TTC549 (cell line): ENCODE results near the gene PLD2.

Source experiments
- FAIRE-seq: peaks from 2 replicates; lab custom pipeline; 2012; peaks lifted over from hg19 to GRCh38; lab: Jason Lieb, UNC

Gene PLD2, protein sequence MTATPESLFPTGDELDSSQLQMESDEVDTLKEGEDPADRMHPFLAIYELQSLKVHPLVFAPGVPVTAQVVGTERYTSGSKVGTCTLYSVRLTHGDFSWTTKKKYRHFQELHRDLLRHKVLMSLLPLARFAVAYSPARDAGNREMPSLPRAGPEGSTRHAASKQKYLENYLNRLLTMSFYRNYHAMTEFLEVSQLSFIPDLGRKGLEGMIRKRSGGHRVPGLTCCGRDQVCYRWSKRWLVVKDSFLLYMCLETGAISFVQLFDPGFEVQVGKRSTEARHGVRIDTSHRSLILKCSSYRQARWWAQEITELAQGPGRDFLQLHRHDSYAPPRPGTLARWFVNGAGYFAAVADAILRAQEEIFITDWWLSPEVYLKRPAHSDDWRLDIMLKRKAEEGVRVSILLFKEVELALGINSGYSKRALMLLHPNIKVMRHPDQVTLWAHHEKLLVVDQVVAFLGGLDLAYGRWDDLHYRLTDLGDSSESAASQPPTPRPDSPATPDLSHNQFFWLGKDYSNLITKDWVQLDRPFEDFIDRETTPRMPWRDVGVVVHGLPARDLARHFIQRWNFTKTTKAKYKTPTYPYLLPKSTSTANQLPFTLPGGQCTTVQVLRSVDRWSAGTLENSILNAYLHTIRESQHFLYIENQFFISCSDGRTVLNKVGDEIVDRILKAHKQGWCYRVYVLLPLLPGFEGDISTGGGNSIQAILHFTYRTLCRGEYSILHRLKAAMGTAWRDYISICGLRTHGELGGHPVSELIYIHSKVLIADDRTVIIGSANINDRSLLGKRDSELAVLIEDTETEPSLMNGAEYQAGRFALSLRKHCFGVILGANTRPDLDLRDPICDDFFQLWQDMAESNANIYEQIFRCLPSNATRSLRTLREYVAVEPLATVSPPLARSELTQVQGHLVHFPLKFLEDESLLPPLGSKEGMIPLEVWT

DNA sequence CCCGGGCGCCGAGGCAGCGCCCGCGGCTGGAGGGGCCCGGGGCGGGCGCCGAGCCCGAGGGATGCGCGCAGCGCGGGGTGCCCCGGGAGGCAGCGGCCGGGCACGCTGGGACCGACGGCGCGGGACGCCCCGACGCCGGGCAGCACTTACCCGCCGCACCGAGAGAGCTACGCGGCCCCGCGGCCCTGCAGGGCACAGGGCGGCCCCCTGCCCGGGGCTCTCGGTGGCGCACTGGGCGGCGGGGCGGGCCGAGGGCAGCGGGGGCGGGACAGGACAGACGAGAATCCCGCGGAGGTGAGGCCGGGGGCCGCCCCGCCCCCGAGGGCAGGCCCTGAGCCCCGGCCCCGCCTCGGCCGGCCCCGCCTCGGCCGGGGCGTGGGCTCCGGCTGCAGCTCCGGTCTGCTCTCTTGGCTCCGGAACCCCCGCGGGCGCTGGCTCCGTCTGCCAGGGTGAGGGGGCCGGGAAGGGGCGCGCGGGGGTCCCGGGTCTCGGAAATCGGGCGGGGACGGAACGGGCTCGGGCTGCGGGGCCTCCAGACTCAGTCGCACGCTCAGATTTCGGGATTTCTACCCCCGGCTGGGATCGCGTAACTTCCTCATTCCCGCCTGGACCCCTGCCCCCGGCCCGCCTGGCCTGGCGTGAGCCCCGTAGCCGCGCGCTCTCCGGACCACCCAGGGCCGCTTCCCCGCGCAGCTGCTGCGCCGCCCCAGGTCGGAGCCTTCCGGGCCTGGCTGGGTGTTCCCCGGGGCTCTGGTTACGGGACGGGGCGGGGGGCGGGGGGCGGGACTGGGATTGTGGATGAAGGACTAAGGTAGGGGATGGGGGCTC, at the start of gene PLD2:
PLD2 (plus strand) TSS at position 376 of the 828 bp plus-strand sequence. CDS start 621 bp downstream, outside the sequence.
- no peak for FAIRE-seq

GRCh38 chr17:4759776-4760236, 47.1 kb upstream of the PLD2 start:
- no peak for FAIRE-seq

GRCh38 chr17:4764595-4764994, 42.4 kb upstream of the PLD2 start:
- no peak for FAIRE-seq

- FAIRE-seq: no peak
Measured at GRCh38 chr17:4766201-4766600, 40.8 kb upstream of the PLD2 start.

- FAIRE-seq: no peak
Measured at GRCh38 chr17:4766723-4767122, 40.2 kb upstream of the PLD2 start.

GRCh38 chr17:4768298-4768697, 38.7 kb upstream of the PLD2 start:
- no peak for FAIRE-seq

- no peak for FAIRE-seq
Measured at GRCh38 chr17:4769628-4770027, 37.3 kb upstream of the PLD2 start.

GRCh38 chr17:4771519-4772234, 35.3 kb upstream of the PLD2 start, which contains the start of gene TM4SF5:
TM4SF5 (plus strand) TSS chr17:4771886; CDS start chr17:4771923, 37 bp downstream.
- no peak for FAIRE-seq

GRCh38 chr17:4772235-4772613, 34.7 kb upstream of the PLD2 start:
- FAIRE-seq: no peak

DNA sequence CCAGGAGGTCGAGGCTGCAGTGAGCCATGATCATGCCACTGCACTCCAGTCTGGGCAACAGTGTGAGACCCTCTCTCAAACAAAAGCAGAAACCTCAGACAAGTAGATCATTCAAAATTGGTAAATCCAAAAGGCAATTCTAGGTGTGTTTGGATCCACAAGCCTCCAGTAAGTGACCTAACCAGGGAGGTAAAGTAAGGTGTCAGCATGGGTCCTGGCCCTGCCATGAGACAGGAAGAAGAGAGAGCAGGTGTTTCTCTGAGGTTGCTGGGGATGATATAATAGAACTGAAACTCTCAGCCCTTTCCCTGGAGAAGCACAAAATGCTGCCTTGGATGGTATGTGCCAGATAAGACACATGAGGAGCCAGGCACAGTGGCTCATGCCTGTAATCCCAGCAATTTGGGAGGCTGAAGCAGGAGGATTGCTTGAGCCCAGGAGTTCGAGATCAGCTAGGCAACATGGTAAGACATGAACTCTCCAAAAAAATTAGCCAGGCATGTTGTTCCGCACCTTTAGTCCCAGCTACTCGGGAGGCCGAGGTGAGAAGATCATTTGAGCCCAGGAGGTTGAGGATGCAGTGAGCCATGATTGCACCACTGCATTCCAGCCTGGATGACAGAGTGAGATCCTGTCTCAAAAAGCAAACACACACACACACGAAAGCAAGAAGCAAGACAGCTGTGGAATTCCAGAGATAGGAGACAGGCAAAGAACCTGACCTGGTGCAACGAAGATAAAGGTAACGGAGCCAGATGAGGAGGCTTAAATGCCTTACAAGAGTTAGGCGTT, 28.8 kb upstream of the PLD2 start:
- no peak for FAIRE-seq

DNA sequence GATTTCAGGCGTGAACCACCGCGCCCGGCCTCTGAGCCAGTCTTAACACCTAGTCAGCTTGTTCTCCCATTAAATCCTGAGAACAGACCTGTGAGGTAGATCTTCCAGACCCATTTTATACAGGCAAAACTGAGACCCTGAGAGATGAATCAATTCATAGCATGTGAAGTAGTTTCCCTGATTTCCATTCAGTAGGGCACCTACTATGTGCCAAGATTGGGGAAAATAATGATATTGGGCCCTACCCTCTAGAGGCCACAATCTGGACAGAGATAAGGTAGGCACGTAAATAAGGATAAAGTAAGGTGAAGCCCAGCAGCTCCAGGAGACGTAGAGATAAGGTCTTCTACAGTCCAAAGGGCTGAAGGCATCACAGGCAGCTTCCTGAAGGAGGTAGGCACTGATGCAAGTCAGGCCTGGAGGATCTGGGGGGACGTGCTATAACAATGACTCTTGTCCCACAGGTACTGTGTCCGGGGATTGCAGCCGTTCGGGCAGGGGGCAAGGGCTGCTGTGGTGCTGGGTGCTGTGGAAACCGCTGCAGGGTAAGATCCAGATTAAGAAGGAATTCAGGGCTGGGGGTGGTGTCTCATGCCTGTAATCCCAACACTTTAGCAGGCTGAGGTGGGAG, 26.5 kb upstream of the PLD2 start:
- FAIRE-seq: no peak

DNA sequence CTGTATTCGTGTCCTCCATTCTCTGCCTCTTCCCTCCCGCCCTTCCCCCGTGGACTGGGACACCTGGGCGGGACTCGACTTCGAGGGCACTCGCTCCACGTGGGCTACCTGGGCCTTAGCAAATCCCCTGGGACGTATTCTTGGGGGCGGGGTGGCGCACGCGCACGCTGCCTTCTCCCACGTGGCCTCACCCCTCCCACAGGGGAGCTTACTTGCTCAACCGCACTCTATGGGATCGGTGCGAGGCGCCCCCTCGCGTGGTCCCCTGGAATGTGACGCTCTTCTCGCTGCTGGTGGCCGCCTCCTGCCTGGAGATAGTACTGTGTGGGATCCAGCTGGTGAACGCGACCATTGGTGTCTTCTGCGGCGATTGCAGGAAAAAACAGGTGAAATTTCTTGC, 24.3 kb upstream of the PLD2 start:
- no peak for FAIRE-seq

DNA sequence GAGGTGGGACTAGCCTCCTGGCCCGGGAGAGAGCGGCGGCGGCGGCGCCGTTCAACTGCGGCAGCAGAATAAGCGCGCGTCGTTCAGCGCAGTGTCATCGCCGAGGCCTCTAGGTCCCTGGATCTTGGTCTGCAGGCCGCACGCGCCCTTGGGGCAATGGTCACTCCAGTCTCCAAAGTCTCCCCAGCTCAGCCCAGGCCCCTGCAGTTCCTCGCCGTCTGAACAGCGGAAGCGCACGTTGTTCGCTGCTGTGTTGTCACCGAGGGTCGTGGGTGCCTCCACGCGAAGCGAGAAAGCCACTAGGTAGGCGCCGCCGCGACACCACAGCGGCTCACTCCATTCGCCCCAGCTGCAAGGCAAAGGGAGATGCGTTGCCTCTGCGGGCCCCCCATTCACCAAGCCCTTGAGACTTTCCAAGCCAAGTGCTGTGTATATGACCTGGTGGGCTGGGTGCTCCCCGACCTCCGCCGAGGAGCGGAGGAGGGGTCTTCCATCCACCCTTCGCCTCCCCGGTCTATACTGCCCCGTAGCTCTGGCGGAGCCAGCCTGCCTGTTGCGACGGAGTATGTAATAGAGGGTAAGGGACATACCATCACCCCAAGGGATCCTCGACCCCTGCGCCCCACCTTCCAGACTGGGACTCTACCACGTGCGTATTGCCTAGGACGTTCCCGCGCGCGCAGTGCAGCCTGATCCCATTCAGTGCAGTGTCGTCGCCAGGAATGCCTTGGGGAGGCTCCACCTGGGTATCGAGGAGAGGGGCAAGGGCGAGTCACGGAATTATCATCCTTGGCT, 21.4 kb upstream of the PLD2 start:
- no peak for FAIRE-seq

DNA sequence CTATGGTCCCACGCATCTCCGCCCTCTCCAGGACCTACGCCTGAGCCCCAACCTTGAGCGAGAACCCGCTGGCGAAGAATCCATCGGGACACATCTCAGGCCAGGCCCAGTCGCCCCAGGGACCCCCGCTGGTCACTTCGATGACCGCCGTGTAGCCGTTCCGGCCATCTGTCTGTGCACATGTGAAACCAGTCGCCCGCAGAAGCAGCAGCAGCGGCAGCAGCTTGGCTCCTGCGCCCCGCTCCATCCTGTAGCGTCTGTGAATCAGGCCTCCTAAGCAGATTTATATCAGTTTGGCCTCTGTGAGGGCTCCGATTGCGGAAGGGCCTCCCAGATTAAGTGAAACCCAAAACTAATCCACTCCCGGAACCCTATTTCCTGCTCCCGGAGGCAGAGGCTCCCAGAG, 20.8 kb upstream of the PLD2 start, which contains the start of gene VMO1:
VMO1 (minus strand) TSS at position 259 of the 406 bp plus-strand sequence; CDS start at position 247, 12 bp downstream.
- no peak for FAIRE-seq

DNA sequence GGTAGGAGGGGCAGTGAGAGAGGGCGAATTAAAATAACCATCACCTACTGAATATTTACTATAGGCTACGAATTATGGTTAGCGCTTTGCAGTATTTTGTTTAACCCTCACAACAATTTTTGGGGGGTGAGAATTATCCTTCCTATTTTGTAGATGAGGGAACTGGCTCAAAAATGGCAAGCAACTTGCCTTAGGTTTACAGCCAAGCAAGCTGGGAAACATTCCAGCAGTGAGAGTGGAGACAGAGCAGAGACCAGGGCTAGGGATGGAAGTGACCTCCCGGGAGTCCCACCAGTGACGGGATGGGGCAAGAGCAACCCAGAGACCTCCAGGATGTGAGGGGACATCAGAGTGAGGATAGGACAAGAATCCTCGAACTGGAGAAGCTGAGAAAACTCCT, 20.4 kb upstream of the PLD2 start:
- no peak for FAIRE-seq

DNA sequence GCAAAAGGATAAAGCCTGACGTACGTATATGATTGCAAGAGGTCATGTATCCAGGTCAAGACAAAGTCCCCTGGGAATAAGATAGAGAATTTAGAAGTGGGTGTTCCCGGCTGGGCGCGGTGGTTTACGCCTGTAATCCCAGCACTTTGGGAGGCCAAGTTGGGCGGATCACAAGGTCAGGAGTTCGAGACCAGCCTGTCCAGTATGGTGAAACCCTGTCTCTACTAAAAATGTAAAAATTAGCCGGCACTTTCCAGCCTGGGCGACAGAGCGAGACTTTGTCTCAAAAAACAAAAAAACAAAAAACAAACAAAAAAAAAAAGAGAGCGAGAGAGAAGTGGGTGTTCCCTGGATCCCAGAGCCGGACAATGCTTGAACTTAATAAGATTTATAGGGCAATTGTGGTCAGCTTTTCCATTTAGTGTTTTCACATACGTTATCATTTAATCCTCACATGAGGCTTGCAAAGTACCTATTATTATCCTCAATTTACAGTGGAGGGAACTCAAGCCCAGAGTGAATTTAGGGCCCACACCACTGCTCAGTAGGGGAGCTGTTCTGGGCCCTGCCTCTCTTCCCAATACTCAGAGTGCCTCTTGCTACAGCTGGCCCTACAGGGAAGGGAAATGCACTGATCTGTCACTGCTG, 18.7 kb upstream of the PLD2 start:
- FAIRE-seq: no peak

DNA sequence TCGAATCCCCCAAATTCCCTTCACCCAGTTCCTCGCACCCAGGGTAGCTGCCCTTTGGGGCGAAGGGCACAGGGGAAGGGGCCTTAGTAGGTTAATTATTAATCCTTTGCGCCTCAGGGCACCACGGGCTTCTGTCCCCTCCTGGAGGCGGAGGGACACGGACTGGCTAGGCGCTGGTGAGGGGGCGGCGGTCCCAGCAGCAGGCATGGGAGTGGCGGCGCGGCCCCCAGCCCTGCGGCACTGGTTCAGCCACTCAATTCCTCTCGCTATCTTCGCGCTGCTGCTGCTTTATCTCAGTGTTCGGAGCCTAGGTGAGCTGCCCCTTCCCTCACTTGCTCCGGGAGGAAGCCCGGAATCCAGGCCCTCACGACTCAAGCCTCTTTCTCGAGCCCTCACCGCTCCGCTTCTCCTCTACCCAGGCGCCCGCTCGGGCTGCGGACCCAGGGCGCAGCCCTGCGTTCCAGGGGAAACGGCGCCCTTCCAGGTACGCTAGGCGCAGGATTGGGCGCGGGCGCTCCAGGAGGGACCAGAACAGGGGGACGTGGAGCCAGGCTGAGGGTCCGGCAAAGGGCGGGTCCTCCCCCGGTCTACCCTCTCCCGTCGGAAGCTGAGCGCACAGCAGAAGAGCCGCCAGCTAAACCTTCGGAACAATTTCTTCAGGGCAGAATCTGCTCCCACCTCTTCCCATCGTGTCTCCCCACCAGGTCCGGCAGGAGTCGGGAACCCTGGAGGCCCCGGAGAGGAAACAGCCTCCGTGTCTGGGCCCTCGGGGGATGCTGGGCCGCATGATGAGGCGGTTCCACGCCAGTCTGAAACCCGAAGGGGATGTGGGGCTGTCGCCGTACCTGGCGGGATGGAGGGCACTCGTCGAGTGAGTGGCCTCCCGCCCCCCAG, 17.9 kb upstream of the PLD2 start, which contains the start of gene GLTPD2:
GLTPD2 (plus strand) TSS at position 158 of the 894 bp plus-strand sequence; CDS start at position 206, 48 bp downstream.
- FAIRE-seq: no peak

GRCh38 chr17:4789701-4789950, 17.3 kb upstream of the PLD2 start:
- FAIRE-seq: no peak
